Effector memory CD8-positive, alpha-beta T cell (primary cell): Measurements from ENCODE around the gene DDX60.

Experiments
- ATAC-seq: fragments of 150-1000 bp; cut with Tn5 transposase; replicated peaks from 2 replicates; pipeline ENCODE4 v1.10.0; 2021; ENCODE audit warnings: mild to moderate bottlenecking, moderate library complexity
- DNase-seq, 3 experiments: peaks; one replicate each; pipeline ENCODE4 v3.0.0; 2021
- H3K27ac Mint-ChIP-seq, 2 donors: one replicate each; pipeline ENCODE4 v1.8.0; 2022; ENCODE audit warnings: mild to moderate bottlenecking in 2 of 2, mixed read lengths in 2 of 2, moderate library complexity in 2 of 2
- H3K27me3 Mint-ChIP-seq, 2 donors: one replicate each; pipeline ENCODE4 v1.8.0; 2022; ENCODE audit warnings: mixed read lengths in 2 of 2
- H3K36me3 Mint-ChIP-seq: one replicate; pipeline ENCODE4 v1.8.0; 2022; ENCODE audit warnings: mild to moderate bottlenecking, moderate library complexity, mixed read lengths; ENCODE audit not compliant: insufficient read depth
- H3K4me1 Mint-ChIP-seq, 2 donors: one replicate each; pipeline ENCODE4 v1.8.0; 2022; ENCODE audit warnings: low read depth in 2 of 2, mixed read lengths in 2 of 2
- H3K4me3 Mint-ChIP-seq, 2 donors: one replicate each; pipeline ENCODE4 v1.8.0; 2022; ENCODE audit warnings: mild to moderate bottlenecking in 2 of 2, mixed read lengths in 2 of 2, moderate library complexity in 2 of 2
- H3K9me3 Mint-ChIP-seq, 2 donors: one replicate each; pipeline ENCODE4 v1.8.0; 2022; ENCODE audit warnings: mixed read lengths in 2 of 2

Gene DDX60

GRCh38 chr4:168274871-168275270 is 43.7 kb downstream of the DDX60 start:
- ATAC-seq (no peak), DNase-seq (no peak)
- H3K27ac Mint-ChIP-seq = no peak overlapping the region
- peaks cover 82% of the 10 kb centered on the region for H3K36me3 Mint-ChIP-seq
- peaks cover 0 to 4% of the 10 kb centered on the region in 2 donors for H3K4me1 Mint-ChIP-seq
- H3K4me3 Mint-ChIP-seq = no peak overlapping the region
- H3K9me3 Mint-ChIP-seq = no peaks in the 10 kb centered on the region
- no peaks in the 10 kb centered on the region for H3K27me3 Mint-ChIP-seq

- Mint-ChIP-seq H3K9me3 (no peaks in the 10 kb centered on the region), H3K36me3 (peaks cover 81% of the 10 kb centered on the region), H3K4me3 (no peak overlapping the region), H3K4me1 (no peaks in the 10 kb centered on the region), H3K27me3 (no peaks in the 10 kb centered on the region), H3K27ac (no peak overlapping the region)
- DNase-seq (no peak), ATAC-seq (no peak)
Observed at GRCh38 chr4:168273838-168274237, 44.7 kb downstream of the DDX60 start.

GRCh38 chr4:168272488-168272887 is 46.1 kb downstream of the DDX60 start:
- Mint-ChIP-seq H3K27me3 (no peaks in the 10 kb centered on the region), H3K36me3 (peaks cover 85% of the 10 kb centered on the region), H3K4me1 (no peaks in the 10 kb centered on the region), H3K4me3 (no peak overlapping the region), H3K27ac (no peak overlapping the region), H3K9me3 (no peaks in the 10 kb centered on the region)
- no peak for ATAC-seq
- DNase-seq = no peak

- no peaks in the 10 kb centered on the region for H3K9me3 Mint-ChIP-seq
- no peaks in the 10 kb centered on the region for H3K27me3 Mint-ChIP-seq
- H3K4me3 Mint-ChIP-seq = no peak overlapping the region
- peaks cover 81% of the 10 kb centered on the region for H3K36me3 Mint-ChIP-seq
- ATAC-seq (no peak), DNase-seq (no peak)
- H3K27ac Mint-ChIP-seq = peak overlapping the region in 1 of 2 donors; percentile 54
- H3K4me1 Mint-ChIP-seq = no peaks in the 10 kb centered on the region
Observed at GRCh38 chr4:168269896-168270295, 48.7 kb downstream of the DDX60 start.

GRCh38 chr4:168265327-168265726 is 53.2 kb downstream of the DDX60 start:
- H3K4me1 Mint-ChIP-seq = no peaks in the 10 kb centered on the region
- H3K27me3 Mint-ChIP-seq = no peaks in the 10 kb centered on the region
- no peaks in the 10 kb centered on the region for H3K9me3 Mint-ChIP-seq
- no peak overlapping the region for H3K4me3 Mint-ChIP-seq
- peaks cover 69% of the 10 kb centered on the region for H3K36me3 Mint-ChIP-seq
- H3K27ac Mint-ChIP-seq = no peak overlapping the region
- DNase-seq (no peak), ATAC-seq (no peak)

GRCh38 chr4:168264903-168265302 is 53.6 kb downstream of the DDX60 start:
- peaks cover 69% of the 10 kb centered on the region for H3K36me3 Mint-ChIP-seq
- no peak for ATAC-seq
- DNase-seq = no peak
- H3K4me1 Mint-ChIP-seq = no peaks in the 10 kb centered on the region
- H3K27me3 Mint-ChIP-seq = no peaks in the 10 kb centered on the region
- no peak overlapping the region for H3K27ac Mint-ChIP-seq
- no peaks in the 10 kb centered on the region for H3K9me3 Mint-ChIP-seq
- no peak overlapping the region for H3K4me3 Mint-ChIP-seq

GRCh38 chr4:168263039-168263438 is 55.5 kb downstream of the DDX60 start:
- Mint-ChIP-seq H3K9me3 (no peaks in the 10 kb centered on the region), H3K27ac (peak overlapping the region in 1 of 2 donors; percentile 15), H3K36me3 (peaks cover 54% of the 10 kb centered on the region), H3K4me3 (no peak overlapping the region), H3K27me3 (no peaks in the 10 kb centered on the region), H3K4me1 (no peaks in the 10 kb centered on the region)
- ATAC-seq = no peak
- DNase-seq = no peak

GRCh38 chr4:168259096-168259495 is 59.5 kb downstream of the DDX60 start:
- Mint-ChIP-seq H3K27ac (no peak overlapping the region), H3K4me1 (peaks cover 0 to 3% of the 10 kb centered on the region in 2 donors), H3K9me3 (no peaks in the 10 kb centered on the region), H3K27me3 (no peaks in the 10 kb centered on the region), H3K36me3 (peaks cover 43% of the 10 kb centered on the region), H3K4me3 (no peak overlapping the region)
- DNase-seq (no peak), ATAC-seq (no peak)

GRCh38 chr4:168257768-168258167 is 60.8 kb downstream of the DDX60 start:
- no peak for DNase-seq
- ATAC-seq = no peak
- Mint-ChIP-seq H3K36me3 (peaks cover 45% of the 10 kb centered on the region), H3K27me3 (no peaks in the 10 kb centered on the region), H3K9me3 (no peaks in the 10 kb centered on the region), H3K4me1 (peaks cover 0 to 3% of the 10 kb centered on the region in 2 donors), H3K4me3 (no peak overlapping the region), H3K27ac (no peak overlapping the region)

- Mint-ChIP-seq H3K4me1 (no peaks in the 10 kb centered on the region), H3K4me3 (no peak overlapping the region), H3K9me3 (no peaks in the 10 kb centered on the region), H3K27me3 (no peaks in the 10 kb centered on the region), H3K27ac (no peak overlapping the region), H3K36me3 (peaks cover 62% of the 10 kb centered on the region)
- DNase-seq = no peak
- ATAC-seq = no peak
Observed at GRCh38 chr4:168248176-168248710, 70.3 kb downstream of the DDX60 start.

- no peak overlapping the region for H3K4me3 Mint-ChIP-seq
- no peaks in the 10 kb centered on the region for H3K27me3 Mint-ChIP-seq
- no peak for ATAC-seq
- H3K9me3 Mint-ChIP-seq = peaks cover 0 to 2% of the 10 kb centered on the region in 2 donors
- H3K27ac Mint-ChIP-seq = no peak overlapping the region
- peaks cover 65% of the 10 kb centered on the region for H3K36me3 Mint-ChIP-seq
- H3K4me1 Mint-ChIP-seq = no peaks in the 10 kb centered on the region
- DNase-seq = no peak
Observed at GRCh38 chr4:168247603-168248002, 70.9 kb downstream of the DDX60 start.

- Mint-ChIP-seq H3K9me3 (peaks cover 0 to 2% of the 10 kb centered on the region in 2 donors), H3K4me3 (no peak overlapping the region), H3K4me1 (peaks cover 5 to 19% of the 10 kb centered on the region in 2 donors), H3K36me3 (peaks cover 34% of the 10 kb centered on the region), H3K27ac (no peak overlapping the region), H3K27me3 (no peaks in the 10 kb centered on the region)
- DNase-seq = no peak
- ATAC-seq = no peak
Observed at GRCh38 chr4:168241953-168242352, 76.6 kb downstream of the DDX60 start.

- peaks cover 33% of the 10 kb centered on the region for H3K36me3 Mint-ChIP-seq
- H3K27me3 Mint-ChIP-seq = no peaks in the 10 kb centered on the region
- no peak overlapping the region for H3K27ac Mint-ChIP-seq
- DNase-seq = no peak
- H3K4me3 Mint-ChIP-seq = no peak overlapping the region
- H3K4me1 Mint-ChIP-seq = peaks cover 5 to 19% of the 10 kb centered on the region in 2 donors
- peaks cover 0 to 2% of the 10 kb centered on the region in 2 donors for H3K9me3 Mint-ChIP-seq
- no peak for ATAC-seq
Observed at GRCh38 chr4:168240821-168241220, 77.7 kb downstream of the DDX60 start.

- peaks cover 58% of the 10 kb centered on the region for H3K36me3 Mint-ChIP-seq
- H3K4me1 Mint-ChIP-seq = no peaks in the 10 kb centered on the region
- no peak for ATAC-seq
- no peaks in the 10 kb centered on the region for H3K27me3 Mint-ChIP-seq
- no peak overlapping the region for H3K27ac Mint-ChIP-seq
- no peak overlapping the region for H3K4me3 Mint-ChIP-seq
- H3K9me3 Mint-ChIP-seq = no peaks in the 10 kb centered on the region
- no peak for DNase-seq
Observed at GRCh38 chr4:168221301-168221700, 97.3 kb downstream of the DDX60 start.

- Mint-ChIP-seq H3K27ac (no peak overlapping the region), H3K9me3 (no peaks in the 10 kb centered on the region), H3K36me3 (peaks cover 60% of the 10 kb centered on the region), H3K4me1 (no peaks in the 10 kb centered on the region), H3K27me3 (no peaks in the 10 kb centered on the region), H3K4me3 (no peak overlapping the region)
- no peak for DNase-seq
- no peak for ATAC-seq
Observed at GRCh38 chr4:168220893-168221292, 97.7 kb downstream of the DDX60 start.
